ENCODE data around the gene PARD3B.

GRCh38 chr2:205043285-205043684 is 498.0 kb downstream of the PARD3B start:
- TF ChIP-seq, protein P1, sequence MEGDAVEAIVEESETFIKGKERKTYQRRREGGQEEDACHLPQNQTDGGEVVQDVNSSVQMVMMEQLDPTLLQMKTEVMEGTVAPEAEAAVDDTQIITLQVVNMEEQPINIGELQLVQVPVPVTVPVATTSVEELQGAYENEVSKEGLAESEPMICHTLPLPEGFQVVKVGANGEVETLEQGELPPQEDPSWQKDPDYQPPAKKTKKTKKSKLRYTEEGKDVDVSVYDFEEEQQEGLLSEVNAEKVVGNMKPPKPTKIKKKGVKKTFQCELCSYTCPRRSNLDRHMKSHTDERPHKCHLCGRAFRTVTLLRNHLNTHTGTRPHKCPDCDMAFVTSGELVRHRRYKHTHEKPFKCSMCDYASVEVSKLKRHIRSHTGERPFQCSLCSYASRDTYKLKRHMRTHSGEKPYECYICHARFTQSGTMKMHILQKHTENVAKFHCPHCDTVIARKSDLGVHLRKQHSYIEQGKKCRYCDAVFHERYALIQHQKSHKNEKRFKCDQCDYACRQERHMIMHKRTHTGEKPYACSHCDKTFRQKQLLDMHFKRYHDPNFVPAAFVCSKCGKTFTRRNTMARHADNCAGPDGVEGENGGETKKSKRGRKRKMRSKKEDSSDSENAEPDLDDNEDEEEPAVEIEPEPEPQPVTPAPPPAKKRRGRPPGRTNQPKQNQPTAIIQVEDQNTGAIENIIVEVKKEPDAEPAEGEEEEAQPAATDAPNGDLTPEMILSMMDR (conservative IDR thresholded peaks at IDR 0.05; ENCODE audit: low read depth in 2 of 2), result no peak
- TF ChIP-seq EZH2phosphoT487 (IDR thresholded peaks at IDR 0.05; ENCODE audit: unreplicated experiment) (no peak), POLR2AphosphoS5 (IDR thresholded peaks at IDR 0.05; ENCODE audit: low read depth) (no peak), EZH2 (IDR thresholded peaks at IDR 0.05; ENCODE audit: low read depth, unreplicated experiment) (no peak), CREB1 (CRISPR knock-in tag; IDR thresholded peaks at IDR 0.05; ENCODE audit: low read depth) (no peak), REST (IDR thresholded peaks at IDR 0.05; ENCODE audit: unreplicated experiment) (no peak), JUNB (IDR thresholded peaks at IDR 0.05; ENCODE audit: unreplicated experiment) (no peak), STAT1 (IDR thresholded peaks at IDR 0.05; ENCODE audit: unreplicated experiment) (no peak)
- TF ChIP-seq, protein P2, sequence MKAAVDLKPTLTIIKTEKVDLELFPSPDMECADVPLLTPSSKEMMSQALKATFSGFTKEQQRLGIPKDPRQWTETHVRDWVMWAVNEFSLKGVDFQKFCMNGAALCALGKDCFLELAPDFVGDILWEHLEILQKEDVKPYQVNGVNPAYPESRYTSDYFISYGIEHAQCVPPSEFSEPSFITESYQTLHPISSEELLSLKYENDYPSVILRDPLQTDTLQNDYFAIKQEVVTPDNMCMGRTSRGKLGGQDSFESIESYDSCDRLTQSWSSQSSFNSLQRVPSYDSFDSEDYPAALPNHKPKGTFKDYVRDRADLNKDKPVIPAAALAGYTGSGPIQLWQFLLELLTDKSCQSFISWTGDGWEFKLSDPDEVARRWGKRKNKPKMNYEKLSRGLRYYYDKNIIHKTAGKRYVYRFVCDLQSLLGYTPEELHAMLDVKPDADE (IDR thresholded peaks at IDR 0.05), result no peak
- TF ChIP-seq, protein P3, sequence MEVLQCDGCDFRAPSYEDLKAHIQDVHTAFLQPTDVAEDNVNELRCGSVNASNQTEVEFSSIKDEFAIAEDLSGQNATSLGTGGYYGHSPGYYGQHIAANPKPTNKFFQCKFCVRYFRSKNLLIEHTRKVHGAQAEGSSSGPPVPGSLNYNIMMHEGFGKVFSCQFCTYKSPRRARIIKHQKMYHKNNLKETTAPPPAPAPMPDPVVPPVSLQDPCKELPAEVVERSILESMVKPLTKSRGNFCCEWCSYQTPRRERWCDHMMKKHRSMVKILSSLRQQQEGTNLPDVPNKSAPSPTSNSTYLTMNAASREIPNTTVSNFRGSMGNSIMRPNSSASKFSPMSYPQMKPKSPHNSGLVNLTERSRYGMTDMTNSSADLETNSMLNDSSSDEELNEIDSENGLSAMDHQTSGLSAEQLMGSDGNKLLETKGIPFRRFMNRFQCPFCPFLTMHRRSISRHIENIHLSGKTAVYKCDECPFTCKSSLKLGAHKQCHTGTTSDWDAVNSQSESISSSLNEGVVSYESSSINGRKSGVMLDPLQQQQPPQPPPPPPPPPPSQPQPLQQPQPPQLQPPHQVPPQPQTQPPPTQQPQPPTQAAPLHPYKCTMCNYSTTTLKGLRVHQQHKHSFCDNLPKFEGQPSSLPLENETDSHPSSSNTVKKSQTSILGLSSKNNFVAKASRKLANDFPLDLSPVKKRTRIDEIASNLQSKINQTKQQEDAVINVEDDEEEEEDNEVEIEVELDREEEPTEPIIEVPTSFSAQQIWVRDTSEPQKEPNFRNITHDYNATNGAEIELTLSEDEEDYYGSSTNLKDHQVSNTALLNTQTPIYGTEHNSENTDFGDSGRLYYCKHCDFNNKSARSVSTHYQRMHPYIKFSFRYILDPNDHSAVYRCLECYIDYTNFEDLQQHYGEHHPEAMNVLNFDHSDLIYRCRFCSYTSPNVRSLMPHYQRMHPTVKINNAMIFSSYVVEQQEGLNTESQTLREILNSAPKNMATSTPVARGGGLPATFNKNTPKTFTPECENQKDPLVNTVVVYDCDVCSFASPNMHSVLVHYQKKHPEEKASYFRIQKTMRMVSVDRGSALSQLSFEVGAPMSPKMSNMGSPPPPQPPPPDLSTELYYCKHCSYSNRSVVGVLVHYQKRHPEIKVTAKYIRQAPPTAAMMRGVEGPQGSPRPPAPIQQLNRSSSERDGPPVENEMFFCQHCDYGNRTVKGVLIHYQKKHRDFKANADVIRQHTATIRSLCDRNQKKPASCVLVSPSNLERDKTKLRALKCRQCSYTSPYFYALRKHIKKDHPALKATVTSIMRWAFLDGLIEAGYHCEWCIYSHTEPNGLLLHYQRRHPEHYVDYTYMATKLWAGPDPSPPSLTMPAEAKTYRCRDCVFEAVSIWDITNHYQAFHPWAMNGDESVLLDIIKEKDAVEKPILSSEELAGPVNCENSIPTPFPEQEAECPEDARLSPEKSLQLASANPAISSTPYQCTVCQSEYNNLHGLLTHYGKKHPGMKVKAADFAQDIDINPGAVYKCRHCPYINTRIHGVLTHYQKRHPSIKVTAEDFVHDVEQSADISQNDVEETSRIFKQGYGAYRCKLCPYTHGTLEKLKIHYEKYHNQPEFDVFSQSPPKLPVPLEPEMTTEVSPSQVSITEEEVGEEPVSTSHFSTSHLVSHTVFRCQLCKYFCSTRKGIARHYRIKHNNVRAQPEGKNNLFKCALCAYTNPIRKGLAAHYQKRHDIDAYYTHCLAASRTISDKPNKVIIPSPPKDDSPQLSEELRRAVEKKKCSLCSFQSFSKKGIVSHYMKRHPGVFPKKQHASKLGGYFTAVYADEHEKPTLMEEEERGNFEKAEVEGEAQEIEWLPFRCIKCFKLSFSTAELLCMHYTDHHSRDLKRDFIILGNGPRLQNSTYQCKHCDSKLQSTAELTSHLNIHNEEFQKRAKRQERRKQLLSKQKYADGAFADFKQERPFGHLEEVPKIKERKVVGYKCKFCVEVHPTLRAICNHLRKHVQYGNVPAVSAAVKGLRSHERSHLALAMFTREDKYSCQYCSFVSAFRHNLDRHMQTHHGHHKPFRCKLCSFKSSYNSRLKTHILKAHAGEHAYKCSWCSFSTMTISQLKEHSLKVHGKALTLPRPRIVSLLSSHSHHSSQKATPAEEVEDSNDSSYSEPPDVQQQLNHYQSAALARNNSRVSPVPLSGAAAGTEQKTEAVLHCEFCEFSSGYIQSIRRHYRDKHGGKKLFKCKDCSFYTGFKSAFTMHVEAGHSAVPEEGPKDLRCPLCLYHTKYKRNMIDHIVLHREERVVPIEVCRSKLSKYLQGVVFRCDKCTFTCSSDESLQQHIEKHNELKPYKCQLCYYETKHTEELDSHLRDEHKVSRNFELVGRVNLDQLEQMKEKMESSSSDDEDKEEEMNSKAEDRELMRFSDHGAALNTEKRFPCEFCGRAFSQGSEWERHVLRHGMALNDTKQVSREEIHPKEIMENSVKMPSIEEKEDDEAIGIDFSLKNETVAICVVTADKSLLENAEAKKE (CRISPR knock-in tag; IDR thresholded peaks at IDR 0.05), result no peak
